Endometrial microvascular endothelial cells (primary cell): ENCODE measurements around the gene MYOCD. TPM values are rescaled to one million over a fixed set of nuclear protein-coding genes. Genes with fewer than 3 reads are reported as not detected.

Experiments
- in situ Hi-C: cut with HindIII; loops from 2 replicates; pipeline ENCODE4 v1.10.0; 2017; ENCODE audit warnings: low sequenced_read_pairs, low pct_unique_long_range_greater_than_20kb; ENCODE audit errors: inconsistent ontology term
- total RNA-seq: library from RNA; depleted of rRNA; stranded (reverse); fragments of >200 nt; gene quantifications from one replicate; pipeline ENCODE4 v1.2.3, GENCODE V29; 2015; ENCODE audit errors: inconsistent ontology term

The MYOCD gene
- total RNA-seq, 1 donor from 2014 or later, result 0.19 TPM

GRCh38 chr17:12688382-12688781 lies 22.7 kb downstream of the MYOCD start:
- in situ Hi-C loops, result no loop called here

GRCh38 chr17:12691173-12691572 lies 25.5 kb downstream of the MYOCD start:
- in situ Hi-C loops, result no loop called here

- in situ Hi-C loops, result no loop called here
These were observed 27.9 kb downstream of the MYOCD start for GRCh38 chr17:12693640-12694039.

- in situ Hi-C loops, result no loop called here
These were observed 40.4 kb downstream of the MYOCD start for GRCh38 chr17:12706070-12706469.

GRCh38 chr17:12709063-12709462 lies 43.4 kb downstream of the MYOCD start:
- in situ Hi-C loops, result no loop called here

GRCh38 chr17:12712415-12712814 lies 46.7 kb downstream of the MYOCD start:
- in situ Hi-C loops, result no loop called here

- in situ Hi-C loops, result no loop called here
These were observed 47.3 kb downstream of the MYOCD start for GRCh38 chr17:12712941-12713340.

GRCh38 chr17:12719948-12720347 lies 54.3 kb downstream of the MYOCD start:
- in situ Hi-C loops, result no loop called here

- in situ Hi-C loops, result no loop called here
These were observed 55.9 kb downstream of the MYOCD start for GRCh38 chr17:12721581-12721980.

- in situ Hi-C loops, result no loop called here
These were observed 56.6 kb downstream of the MYOCD start for GRCh38 chr17:12722282-12722681.

- in situ Hi-C loops, result no loop called here
These were observed 60.4 kb downstream of the MYOCD start for GRCh38 chr17:12726131-12726530.

GRCh38 chr17:12727076-12727760 lies 61.5 kb downstream of the MYOCD start:
- in situ Hi-C loops, result no loop called here

- in situ Hi-C loops, result no loop called here
These were observed 62.2 kb downstream of the MYOCD start for GRCh38 chr17:12727881-12728280.

- in situ Hi-C loops, result no loop called here
These were observed 63.4 kb downstream of the MYOCD start for GRCh38 chr17:12729086-12729485.

GRCh38 chr17:12730421-12730820 lies 64.7 kb downstream of the MYOCD start:
- in situ Hi-C loops, result no loop called here

GRCh38 chr17:12730931-12731521 lies 65.3 kb downstream of the MYOCD start:
- in situ Hi-C loops, result no loop called here

GRCh38 chr17:12731839-12732238 lies 66.1 kb downstream of the MYOCD start:
- in situ Hi-C loops, result no loop called here

GRCh38 chr17:12732366-12732765 lies 66.7 kb downstream of the MYOCD start:
- in situ Hi-C loops, result no loop called here

- in situ Hi-C loops, result no loop called here
These were observed 69.2 kb downstream of the MYOCD start for GRCh38 chr17:12734926-12735325.

- in situ Hi-C loops, result no loop called here
These were observed 69.8 kb downstream of the MYOCD start for GRCh38 chr17:12735517-12735916.

GRCh38 chr17:12736526-12736925 lies 70.8 kb downstream of the MYOCD start:
- in situ Hi-C loops, result no loop called here
